ENCODE data around the gene RASSF8.

Gene RASSF8

GRCh38 chr12:25979563-25979962 lies 21.1 kb downstream of the RASSF8 start:
- H3F3A ChIP-seq (ENCODE audit: control insufficient read depth, insufficient read depth), result no peaks in the 10 kb centered on the region

DNA sequence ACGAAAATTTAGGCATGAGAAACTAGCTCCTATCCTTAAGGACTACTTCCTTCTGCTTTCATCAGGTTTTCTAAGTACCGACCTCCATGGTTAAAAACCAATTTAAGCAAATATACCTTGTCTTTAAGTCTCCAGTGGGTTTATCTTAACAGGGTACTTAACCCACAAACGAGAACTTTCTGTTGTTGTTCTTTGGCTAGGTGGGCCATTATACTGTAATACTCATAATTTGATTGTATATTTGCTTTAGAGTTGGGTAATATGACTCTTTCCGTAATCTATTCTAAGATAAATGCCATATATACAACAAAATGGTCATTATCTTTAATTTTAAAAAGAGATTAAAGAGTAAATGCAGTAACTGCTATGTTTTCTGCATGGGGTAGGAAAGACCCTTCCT lies 21.6 kb downstream of the RASSF8 start:
- Histone ChIP-seq H3F3A (ENCODE audit: control insufficient read depth, insufficient read depth) (no peaks in the 10 kb centered on the region), H3K79me2 (ENCODE audit: control insufficient read depth, low read length) (no peaks in the 10 kb centered on the region)

More at GRCh38 chr12:25979563-25979962, 21.1 kb downstream of the RASSF8 start:
- Histone ChIP-seq H3K27me3 (ENCODE audit: control insufficient read depth, low read length) (peaks cover 12% of the 10 kb centered on the region), H4K20me1 (ENCODE audit: control insufficient read depth, insufficient read depth, low read depth, low read length) (no peaks in the 10 kb centered on the region), H3K4me2 (ENCODE audit: low read length) (no peak overlapping the region), H3K27ac (ENCODE audit: low read depth, low read length) (no peak overlapping the region), H3K9me2 (replicated peaks; ENCODE audit: control insufficient read depth, low read length) (no peaks in the 10 kb centered on the region), H3K36me3 (ENCODE audit: control insufficient read depth, low read length) (no peaks in the 10 kb centered on the region), H3K79me2 (ENCODE audit: control insufficient read depth, low read length) (no peaks in the 10 kb centered on the region), H3K9me3 (ENCODE audit: control insufficient read depth, insufficient read depth, low read length) (no peaks in the 10 kb centered on the region), H3K4me3 (ENCODE audit: low read length) (no peak overlapping the region), H3K4me1 (ENCODE audit: control insufficient read depth, low read length) (no peaks in the 10 kb centered on the region)
- TF ChIP-seq EZH2phosphoT487 (IDR thresholded peaks at IDR 0.05; ENCODE audit: borderline replicate concordance, low read length), result no peak
- TF ChIP-seq CTCF (IDR thresholded peaks at IDR 0.05; ENCODE audit: low read depth, low read length, poor library complexity, severe bottlenecking), result no peak

GRCh38 chr12:25981597-25981996 lies 23.1 kb downstream of the RASSF8 start:
- no peaks in the 10 kb centered on the region for H3F3A ChIP-seq (ENCODE audit: control insufficient read depth, insufficient read depth)
- H4K20me1 ChIP-seq (ENCODE audit: control insufficient read depth, insufficient read depth, low read depth, low read length), result no peaks in the 10 kb centered on the region
- no peak overlapping the region for H3K4me2 ChIP-seq (ENCODE audit: low read length)
- H3K79me2 ChIP-seq (ENCODE audit: control insufficient read depth, low read length), result no peaks in the 10 kb centered on the region
- H3K27me3 ChIP-seq (ENCODE audit: control insufficient read depth, low read length), result peaks cover 3% of the 10 kb centered on the region; the same call in 1 of the 2 replicates
- no peaks in the 10 kb centered on the region for H3K4me1 ChIP-seq (ENCODE audit: control insufficient read depth, low read length)
- no peak overlapping the region for H3K27ac ChIP-seq (ENCODE audit: low read depth, low read length)
- no peak for TF ChIP-seq CTCF (IDR thresholded peaks at IDR 0.05; ENCODE audit: low read depth, low read length, poor library complexity, severe bottlenecking)
- TF ChIP-seq EZH2phosphoT487 (IDR thresholded peaks at IDR 0.05; ENCODE audit: borderline replicate concordance, low read length), result no peak
- no peak overlapping the region for H3K4me3 ChIP-seq (ENCODE audit: low read length)
- no peaks in the 10 kb centered on the region for H3K9me2 ChIP-seq (replicated peaks; ENCODE audit: control insufficient read depth, low read length)
- H3K9me3 ChIP-seq (ENCODE audit: control insufficient read depth, insufficient read depth, low read length), result no peaks in the 10 kb centered on the region
- no peaks in the 10 kb centered on the region for H3K36me3 ChIP-seq (ENCODE audit: control insufficient read depth, low read length)

More for the DNA sequence above, 21.6 kb downstream of the RASSF8 start:
- Histone ChIP-seq H3K4me3 (ENCODE audit: low read length) (no peak overlapping the region), H3K4me2 (ENCODE audit: low read length) (no peak overlapping the region), H3K9me3 (ENCODE audit: control insufficient read depth, insufficient read depth, low read length) (no peaks in the 10 kb centered on the region), H3K9me2 (replicated peaks; ENCODE audit: control insufficient read depth, low read length) (no peaks in the 10 kb centered on the region), H3K27ac (ENCODE audit: low read depth, low read length) (no peak overlapping the region), H4K20me1 (ENCODE audit: control insufficient read depth, insufficient read depth, low read depth, low read length) (no peaks in the 10 kb centered on the region), H3K27me3 (ENCODE audit: control insufficient read depth, low read length) (peaks cover 10% of the 10 kb centered on the region), H3K4me1 (ENCODE audit: control insufficient read depth, low read length) (no peaks in the 10 kb centered on the region), H3K36me3 (ENCODE audit: control insufficient read depth, low read length) (no peaks in the 10 kb centered on the region)
- no peak for TF ChIP-seq CTCF (IDR thresholded peaks at IDR 0.05; ENCODE audit: low read depth, low read length, poor library complexity, severe bottlenecking)
- no peak for TF ChIP-seq EZH2phosphoT487 (IDR thresholded peaks at IDR 0.05; ENCODE audit: borderline replicate concordance, low read length)

Measured in DOHH2 (cell line).